22Rv1 (cell line): ENCODE data around the gene SYNPO2.

Source experiments
- H3K27ac ChIP-seq: fragments of 450-650 bp; 2 replicates; pipeline ENCODE4 v1.5.1; 2017
- CTCF ChIP-seq: fragments of 450-650 bp; IDR thresholded peaks from 2 replicates; pipeline ENCODE4 v1.5.1; 2017; ENCODE audit warnings: mild to moderate bottlenecking
- ZFX ChIP-seq: fragments of 450-650 bp; IDR thresholded peaks from 2 replicates; pipeline ENCODE4 v1.6.1; 2017; ENCODE audit warnings: antibody characterized with exemption, borderline replicate concordance

SYNPO2 gene

GRCh38 chr4:118888666-118889311 is at the start of gene SYNPO2:
TSS of gene SYNPO2 (plus strand) at chr4:118888854. CDS start at chr4:118889037, 183 bp downstream.
- TF ChIP-seq CTCF, result no peak
- no peak for TF ChIP-seq ZFX
- no peak within 1 kb of the TSS for H3K27ac ChIP-seq

GRCh38 chr4:118839221-118839927 is 49.3 kb upstream of the SYNPO2 start:
- H3K27ac ChIP-seq, result no peak overlapping the region
- TF ChIP-seq CTCF, result no peak
- TF ChIP-seq ZFX, result no peak

- TF ChIP-seq ZFX (no peak), CTCF (no peak)
- no peak overlapping the region for H3K27ac ChIP-seq
These were observed 46.6 kb upstream of the SYNPO2 start for GRCh38 chr4:118842055-118842454.

GRCh38 chr4:118843237-118843636 is 45.4 kb upstream of the SYNPO2 start:
- TF ChIP-seq CTCF (no peak), ZFX (no peak)
- no peak overlapping the region for H3K27ac ChIP-seq

- TF ChIP-seq ZFX (no peak), CTCF (no peak)
- no peak overlapping the region for H3K27ac ChIP-seq
These were observed 43.1 kb upstream of the SYNPO2 start for GRCh38 chr4:118845552-118846050.

GRCh38 chr4:118846979-118847378 is 41.7 kb upstream of the SYNPO2 start:
- no peak for TF ChIP-seq CTCF
- no peak for TF ChIP-seq ZFX
- H3K27ac ChIP-seq, result no peak overlapping the region

GRCh38 chr4:118848242-118848641 is 40.4 kb upstream of the SYNPO2 start:
- H3K27ac ChIP-seq, result no peak overlapping the region
- TF ChIP-seq ZFX, result no peak
- TF ChIP-seq CTCF, result no peak
